ENCODE data around the gene MALT1. TPM values are rescaled to one million over a fixed set of nuclear protein-coding genes. Genes with fewer than 3 reads are reported as not detected.

Gene MALT1
- total RNA-seq, 4 donors from 2014 or later: 9.9 to 24.8 (median 12.9) TPM

- peaks cover 0 to 3% of the 10 kb centered on the region in 2 donors for H3K36me3 ChIP-seq
Observed at GRCh38 chr18:58721566-58722239, 50.4 kb downstream of the MALT1 start.

DNA sequence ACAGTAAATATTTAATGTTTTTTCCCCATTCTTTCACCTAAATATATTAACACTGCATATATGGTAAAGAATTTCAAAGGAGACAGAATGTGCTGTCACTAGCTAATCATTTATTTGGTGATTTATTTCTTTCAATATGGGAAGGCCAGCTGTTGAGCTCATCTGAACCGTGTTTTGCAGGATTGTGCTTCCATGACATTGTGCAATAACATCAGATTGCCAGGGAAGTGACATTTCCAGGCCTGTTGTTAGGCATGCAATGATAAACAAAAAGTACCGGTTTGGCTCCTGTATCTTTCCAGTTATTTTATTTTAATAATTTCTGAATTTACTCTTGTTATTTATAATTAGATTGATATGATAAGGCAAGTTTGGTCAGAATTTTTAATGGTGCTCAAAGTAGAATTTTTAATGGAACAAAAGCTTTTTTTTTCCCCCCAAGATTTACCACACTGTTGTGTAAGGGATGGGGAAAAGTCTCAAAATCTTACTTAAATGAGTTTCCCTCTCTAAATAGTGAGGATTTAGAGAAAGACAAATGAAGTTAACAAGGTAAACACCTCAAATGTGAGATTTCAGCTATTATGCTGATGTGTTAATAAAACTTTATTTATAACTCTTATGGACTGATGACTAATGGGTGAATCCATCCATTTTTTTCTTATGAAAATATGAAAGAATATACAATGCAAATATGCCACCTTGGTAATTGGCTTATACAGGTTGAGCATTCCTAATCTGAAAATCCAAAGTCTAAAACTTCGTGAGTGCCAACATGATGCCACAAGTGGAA, 52.7 kb downstream of the MALT1 start:
- DNase-seq: peak; percentile 34 to 46
- in situ Hi-C loops (cut with MboI; ENCODE audit: low sequenced_read_pairs in 4 of 4): no loop called here
- Histone ChIP-seq H3K4me3 (no peak overlapping the region), H3K4me1 (peaks cover 37 to 54% of the 10 kb centered on the region in 2 donors), H3K27me3 (no peaks in the 10 kb centered on the region), H3K9me3 (no peaks in the 10 kb centered on the region), H3K36me3 (no peaks in the 10 kb centered on the region), H3K27ac (peak overlapping the region; percentile 69 to 85 (median 82))
- no peak for TF ChIP-seq CTCF (IDR thresholded peaks at IDR 0.05 in 4 of 5, conservative IDR thresholded peaks at IDR 0.05 in 1 of 5)
- no peak for TF ChIP-seq POLR2A (IDR thresholded peaks at IDR 0.05)
- ATAC-seq: peak; percentile 60 to 72
- intact Hi-C loops (cut with DNase I; ENCODE audit: low total_unique reads): no loop called here

More at GRCh38 chr18:58721566-58722239, 50.4 kb downstream of the MALT1 start:
- TF ChIP-seq CTCF (IDR thresholded peaks at IDR 0.05 in 4 of 5, conservative IDR thresholded peaks at IDR 0.05 in 1 of 5) (no peak), POLR2A (IDR thresholded peaks at IDR 0.05) (no peak)
- H3K27me3 ChIP-seq: no peaks in the 10 kb centered on the region
- no peak overlapping the region for H3K4me3 ChIP-seq
- H3K9me3 ChIP-seq: no peaks in the 10 kb centered on the region
- H3K4me1 ChIP-seq: peaks cover 21 to 38% of the 10 kb centered on the region in 2 donors
- in situ Hi-C loops (cut with MboI; ENCODE audit: low sequenced_read_pairs in 4 of 4) (no loop called here), intact Hi-C loops (cut with DNase I; ENCODE audit: low total_unique reads) (no loop called here)
- H3K27ac ChIP-seq: peak overlapping the region; percentile 69 to 85 (median 82)
- peak; percentile 69 to 85 for DNase-seq
- ATAC-seq: peak; percentile 85 to 97

DNA sequence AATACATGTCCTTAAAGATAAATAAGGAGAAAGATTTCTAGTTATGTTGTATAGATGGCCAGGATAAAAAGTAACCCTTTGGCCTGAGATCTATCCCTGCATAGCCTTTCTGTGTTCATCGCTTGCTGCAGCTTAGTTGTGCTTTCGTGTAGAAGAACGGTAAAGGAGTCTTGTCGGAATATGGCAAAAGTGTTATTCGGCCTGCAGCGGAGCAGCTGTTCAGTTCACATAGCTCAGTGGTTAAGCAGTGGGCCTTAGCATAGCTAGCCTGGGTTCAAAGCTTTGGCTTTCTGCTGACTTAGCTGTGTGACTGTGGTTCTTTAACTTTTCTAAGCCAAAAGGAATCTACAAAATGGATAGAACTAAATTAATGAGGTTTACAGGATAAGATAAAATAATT, 55.4 kb downstream of the MALT1 start:
- in situ Hi-C loops (cut with MboI; ENCODE audit: low sequenced_read_pairs in 4 of 4): no loop called here
- no peak for ATAC-seq
- no peak for TF ChIP-seq CTCF (IDR thresholded peaks at IDR 0.05 in 4 of 5, conservative IDR thresholded peaks at IDR 0.05 in 1 of 5)
- TF ChIP-seq POLR2A (IDR thresholded peaks at IDR 0.05): no peak
- Histone ChIP-seq H3K27me3 (no peaks in the 10 kb centered on the region), H3K9me3 (no peaks in the 10 kb centered on the region), H3K27ac (peak overlapping the region; percentile 52 to 85 (median 76)), H3K4me3 (no peak overlapping the region), H3K36me3 (no peaks in the 10 kb centered on the region), H3K4me1 (peaks cover 45 to 67% of the 10 kb centered on the region in 2 donors)
- intact Hi-C loops (cut with DNase I; ENCODE audit: low total_unique reads): loop anchor here (5.0 kb wide), 1 partner anchor 89 kb away; no protein-coding TSS in a partner anchor
- no peak for DNase-seq

- peak; percentile 42 to 48 for ATAC-seq
- in situ Hi-C loops (cut with MboI; ENCODE audit: low sequenced_read_pairs in 4 of 4) (no loop called here), intact Hi-C loops (cut with DNase I; ENCODE audit: low total_unique reads) (loop anchor here (5.0 kb wide), 1 partner anchor 91 kb away; no protein-coding TSS in a partner anchor)
- Histone ChIP-seq H3K36me3 (no peaks in the 10 kb centered on the region), H3K4me1 (peaks cover 38 to 63% of the 10 kb centered on the region in 2 donors), H3K4me3 (no peak overlapping the region), H3K27me3 (no peaks in the 10 kb centered on the region), H3K9me3 (no peaks in the 10 kb centered on the region), H3K27ac (peak overlapping the region; percentile 52 to 85 (median 76))
- peak; percentile 58 to 65 for DNase-seq
- TF ChIP-seq POLR2A (IDR thresholded peaks at IDR 0.05) (no peak), CTCF (IDR thresholded peaks at IDR 0.05 in 4 of 5, conservative IDR thresholded peaks at IDR 0.05 in 1 of 5) (no peak)
Observed at GRCh38 chr18:58727776-58728500, 56.7 kb downstream of the MALT1 start.
